Stimulated activated CD4-positive, alpha-beta T cell treated with anti-CD3 and anti-CD28 coated beads, Interleukin-12 subunit alpha, Interleukin-12 subunit beta, amount 100 ng/mL, for 4 hours (primary cell): Measurements from ENCODE around the gene CLSTN3.

Source experiments
- DNase-seq: peaks from one replicate; pipeline ENCODE4 v3.0.0-alpha.2; 2020

The CLSTN3 gene

DNA sequence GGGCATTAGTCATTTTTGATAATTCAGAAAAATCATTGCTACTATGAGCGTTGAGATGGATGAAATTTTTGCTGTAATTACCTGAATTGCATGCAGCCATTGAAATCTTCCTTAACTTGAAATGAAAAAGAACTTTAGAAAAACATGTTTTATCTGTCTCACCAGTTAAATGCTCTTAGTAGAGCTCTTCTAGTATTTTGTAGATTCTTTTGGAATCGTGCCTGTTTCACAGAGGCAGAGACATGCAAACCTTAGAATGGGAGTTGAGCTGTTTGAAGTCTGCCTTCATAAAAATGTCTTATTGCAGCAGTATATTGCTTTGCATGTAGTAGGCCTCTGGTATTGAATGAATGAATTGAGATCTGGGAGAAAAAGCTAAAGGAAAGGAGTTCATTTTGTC, 63.5 kb downstream of the CLSTN3 start:
- DNase-seq: no peak

DNA sequence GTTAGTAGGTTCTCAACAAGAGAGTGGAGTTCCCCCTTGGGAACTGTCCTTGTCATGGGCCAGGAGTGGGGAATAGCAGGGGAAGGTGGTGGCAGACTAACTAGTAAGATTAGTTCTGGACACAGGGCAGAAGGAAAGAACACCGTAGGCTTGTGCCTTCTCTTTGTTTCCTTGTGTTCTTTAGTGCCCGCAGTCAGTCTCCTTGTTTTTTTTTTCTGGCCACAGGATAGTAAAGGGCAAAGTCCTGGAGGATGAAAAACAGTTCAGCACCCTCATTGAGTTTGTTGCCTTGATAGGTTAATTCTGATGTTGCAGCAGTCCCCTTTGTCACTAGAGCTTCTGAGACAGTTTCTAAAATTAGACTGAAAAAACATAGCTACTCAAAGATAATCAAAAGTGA, 67.7 kb downstream of the CLSTN3 start:
- DNase-seq: no peak

DNA sequence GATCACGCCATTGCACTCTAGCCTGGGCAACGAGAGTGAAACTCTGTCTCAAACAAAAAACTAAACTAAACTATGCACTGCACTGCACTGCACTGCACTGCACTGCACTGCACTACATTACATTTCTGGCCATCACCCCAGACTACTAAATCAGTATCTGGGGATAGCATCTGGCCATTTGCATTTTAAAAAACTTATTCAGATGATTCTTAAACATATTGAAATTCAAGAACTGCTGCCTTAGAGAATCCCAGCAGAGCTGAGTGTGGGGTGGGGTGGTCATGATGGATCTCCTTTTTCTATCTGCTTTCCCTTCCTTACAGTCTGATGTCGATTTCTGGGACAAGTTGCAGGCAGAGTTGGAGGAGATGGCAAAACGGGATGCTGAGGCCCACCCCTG, 72.9 kb downstream of the CLSTN3 start:
- DNase-seq: no peak

DNA sequence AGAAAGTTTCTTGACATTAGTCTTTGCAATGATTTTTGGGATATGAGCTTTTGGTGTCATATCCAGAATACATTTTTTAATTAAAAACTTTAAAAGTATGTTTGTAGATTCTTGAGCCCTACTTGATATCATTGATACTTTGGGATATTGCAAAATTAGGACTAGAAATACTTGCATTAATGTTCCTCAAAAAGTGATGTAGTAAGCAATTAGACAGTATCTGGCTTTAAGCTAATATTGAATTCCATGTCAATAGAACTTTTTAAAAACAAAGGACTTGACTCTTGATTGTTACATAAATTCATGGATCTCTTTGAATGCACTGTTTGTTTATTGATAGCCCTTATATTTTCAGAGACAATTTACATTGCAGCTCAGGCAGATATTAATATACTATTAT, 74.9 kb downstream of the CLSTN3 start:
- DNase-seq: no peak

DNA sequence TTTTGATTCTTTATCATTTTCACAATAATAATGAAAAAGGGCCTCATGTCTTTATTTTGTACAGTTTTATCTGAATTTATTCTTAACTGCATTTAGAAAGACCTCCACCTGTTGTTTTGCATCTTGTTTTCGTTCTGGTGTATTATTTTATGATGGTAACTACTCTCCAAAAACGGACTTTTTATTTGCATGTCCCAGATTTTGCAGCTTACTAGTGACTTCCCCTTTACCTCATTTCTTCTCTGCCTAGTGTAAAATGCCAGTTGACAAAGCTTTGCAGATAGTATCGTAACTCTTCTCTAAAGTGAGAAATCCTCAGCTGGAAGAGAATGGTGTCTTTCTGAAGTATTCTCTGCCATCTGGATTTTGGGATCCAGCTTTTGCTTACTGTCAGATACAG, 76.5 kb downstream of the CLSTN3 start:
- DNase-seq: no peak

DNA sequence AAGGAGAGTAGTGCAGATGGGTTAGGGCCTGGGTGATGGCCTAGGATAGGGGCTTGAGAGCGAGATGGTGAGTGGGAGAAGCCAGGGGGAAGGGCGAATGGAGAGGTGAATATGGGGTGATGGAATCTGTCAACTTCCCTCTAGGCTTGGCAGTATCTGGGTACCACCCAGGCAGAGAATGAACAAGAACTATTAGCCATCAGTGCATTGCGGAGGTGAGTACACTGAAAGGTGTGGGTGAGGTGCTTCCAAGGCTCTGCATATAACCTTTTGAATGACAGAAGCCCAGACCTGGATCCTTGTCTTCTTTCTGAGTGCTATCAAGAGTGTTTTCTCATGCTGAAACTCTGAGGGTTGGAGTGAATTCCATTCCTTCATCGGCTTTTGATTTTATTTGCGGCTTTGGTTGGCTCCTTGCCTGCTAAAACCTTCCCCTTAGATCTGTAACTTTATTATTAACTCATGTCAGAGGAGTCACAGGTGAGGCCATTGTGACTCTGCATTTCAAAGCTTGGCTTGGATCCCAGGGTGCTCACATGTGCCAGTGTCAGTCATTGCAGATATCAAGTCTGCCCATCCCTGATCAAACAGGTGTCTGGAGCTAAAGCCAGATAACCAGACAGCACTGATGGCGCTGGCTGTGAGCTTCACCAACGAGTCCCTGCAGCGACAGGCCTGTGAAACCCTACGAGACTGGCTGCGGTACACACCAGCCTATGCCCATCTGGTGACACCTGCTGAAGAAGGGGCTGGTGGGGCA, 77.9 kb downstream of the CLSTN3 start:
- no peak for DNase-seq
